Colon (tissue), 2 donors: ENCODE results near the gene IL17RE.
"Not testable (repeated sequence)": the region's sequence is repeated elsewhere in the genome, so short reads cannot be mapped to it uniquely, and the experiment has no call there.

ENCODE experiments used
- FAIRE-seq: peaks from 2 replicates; lab custom pipeline; 2012; peaks lifted over from hg19 to GRCh38; lab: Jason Lieb, UNC
- donor health status: control.
- donor health status: control.

The IL17RE gene

GRCh38 chr3:9935966-9936510, 33.4 kb downstream of the IL17RE start:
- no peak for FAIRE-seq

GRCh38 chr3:9937486-9938238, 35.0 kb downstream of the IL17RE start:
- no peak for FAIRE-seq

GRCh38 chr3:9938966-9939365, 36.3 kb downstream of the IL17RE start:
- no peak for FAIRE-seq

- FAIRE-seq = not testable (repeated sequence)
Observed at GRCh38 chr3:9939906-9940305, 37.3 kb downstream of the IL17RE start.

DNA sequence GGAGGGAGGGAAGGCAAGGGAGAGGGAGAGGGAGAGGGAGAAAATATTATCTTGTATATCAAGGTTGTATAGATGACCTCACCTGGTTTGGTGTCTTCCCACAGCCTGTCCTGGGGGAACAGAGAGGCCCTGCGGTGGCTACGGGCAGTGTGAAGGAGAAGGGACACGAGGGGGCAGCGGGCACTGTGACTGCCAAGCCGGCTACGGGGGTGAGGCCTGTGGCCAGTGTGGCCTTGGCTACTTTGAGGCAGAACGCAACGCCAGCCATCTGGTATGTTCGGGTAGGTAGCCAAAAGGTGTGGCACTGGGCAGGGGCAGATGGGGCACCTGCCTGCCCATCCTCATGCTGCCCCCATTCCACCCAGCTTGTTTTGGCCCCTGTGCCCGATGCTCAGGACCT, 38.1 kb downstream of the IL17RE start:
- FAIRE-seq = no peak

GRCh38 chr3:9942164-9942563, 39.5 kb downstream of the IL17RE start:
- FAIRE-seq = no peak

DNA sequence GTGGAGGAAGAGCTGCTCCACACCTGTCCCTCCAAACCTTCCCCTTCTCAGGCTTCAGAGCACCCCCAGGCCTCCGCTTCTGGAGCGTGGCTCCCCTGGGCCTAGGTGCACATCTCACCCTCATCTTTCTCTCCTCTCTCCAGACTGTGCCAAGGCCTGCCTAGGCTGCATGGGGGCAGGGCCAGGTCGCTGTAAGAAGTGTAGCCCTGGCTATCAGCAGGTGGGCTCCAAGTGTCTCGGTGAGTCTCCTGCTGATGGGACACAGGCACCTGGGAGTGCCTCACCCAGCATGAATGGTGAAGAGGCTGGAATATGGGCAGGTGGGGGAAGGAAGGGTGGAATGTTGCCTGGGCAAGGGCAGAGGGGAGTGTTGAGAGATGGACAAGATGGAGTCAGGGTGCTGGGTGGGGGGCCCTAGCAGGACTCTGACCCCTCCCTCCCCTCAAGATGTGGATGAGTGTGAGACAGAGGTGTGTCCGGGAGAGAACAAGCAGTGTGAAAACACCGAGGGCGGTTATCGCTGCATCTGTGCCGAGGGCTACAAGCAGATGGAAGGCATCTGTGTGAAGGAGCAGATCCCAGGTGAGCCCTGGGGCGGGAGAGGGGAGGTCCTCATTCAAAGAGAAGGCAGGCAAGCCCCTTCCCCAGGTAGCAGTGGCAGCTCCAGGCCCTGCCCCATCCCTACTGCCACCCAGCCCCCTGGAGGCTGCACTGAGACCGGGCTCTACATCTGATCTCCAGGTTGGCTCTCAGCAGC, 40.5 kb downstream of the IL17RE start:
- FAIRE-seq = no peak

DNA sequence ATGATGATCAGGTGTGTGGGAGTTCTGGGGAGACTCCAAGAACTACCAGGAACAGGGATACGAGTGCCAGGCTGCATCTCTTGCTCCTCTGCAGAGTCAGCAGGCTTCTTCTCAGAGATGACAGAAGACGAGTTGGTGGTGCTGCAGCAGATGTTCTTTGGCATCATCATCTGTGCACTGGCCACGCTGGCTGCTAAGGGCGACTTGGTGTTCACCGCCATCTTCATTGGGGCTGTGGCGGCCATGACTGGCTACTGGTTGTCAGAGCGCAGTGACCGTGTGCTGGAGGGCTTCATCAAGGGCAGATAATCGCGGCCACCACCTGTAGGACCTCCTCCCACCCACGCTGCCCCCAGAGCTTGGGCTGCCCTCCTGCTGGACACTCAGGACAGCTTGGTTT, 41.6 kb downstream of the IL17RE start:
- no peak for FAIRE-seq

DNA sequence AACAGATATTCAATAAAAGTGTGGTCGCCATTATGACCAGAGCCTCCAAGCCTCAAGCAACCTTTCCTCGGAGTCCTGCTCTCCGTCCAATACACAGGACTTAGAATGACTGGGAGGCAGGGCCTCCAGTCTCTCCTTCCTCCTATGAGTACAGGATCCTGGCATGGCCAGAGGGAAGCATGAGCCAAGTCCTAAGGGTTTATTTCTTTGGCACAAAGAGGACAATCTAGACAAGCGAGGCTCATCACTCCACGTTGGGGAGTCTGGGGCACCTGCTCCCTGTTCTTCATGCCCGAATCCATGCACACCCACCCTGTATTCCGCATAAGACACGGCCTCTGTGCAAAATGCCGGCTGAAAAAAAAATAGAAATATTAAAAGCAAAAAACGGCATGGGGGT, 42.7 kb downstream of the IL17RE start:
- no peak for FAIRE-seq

DNA sequence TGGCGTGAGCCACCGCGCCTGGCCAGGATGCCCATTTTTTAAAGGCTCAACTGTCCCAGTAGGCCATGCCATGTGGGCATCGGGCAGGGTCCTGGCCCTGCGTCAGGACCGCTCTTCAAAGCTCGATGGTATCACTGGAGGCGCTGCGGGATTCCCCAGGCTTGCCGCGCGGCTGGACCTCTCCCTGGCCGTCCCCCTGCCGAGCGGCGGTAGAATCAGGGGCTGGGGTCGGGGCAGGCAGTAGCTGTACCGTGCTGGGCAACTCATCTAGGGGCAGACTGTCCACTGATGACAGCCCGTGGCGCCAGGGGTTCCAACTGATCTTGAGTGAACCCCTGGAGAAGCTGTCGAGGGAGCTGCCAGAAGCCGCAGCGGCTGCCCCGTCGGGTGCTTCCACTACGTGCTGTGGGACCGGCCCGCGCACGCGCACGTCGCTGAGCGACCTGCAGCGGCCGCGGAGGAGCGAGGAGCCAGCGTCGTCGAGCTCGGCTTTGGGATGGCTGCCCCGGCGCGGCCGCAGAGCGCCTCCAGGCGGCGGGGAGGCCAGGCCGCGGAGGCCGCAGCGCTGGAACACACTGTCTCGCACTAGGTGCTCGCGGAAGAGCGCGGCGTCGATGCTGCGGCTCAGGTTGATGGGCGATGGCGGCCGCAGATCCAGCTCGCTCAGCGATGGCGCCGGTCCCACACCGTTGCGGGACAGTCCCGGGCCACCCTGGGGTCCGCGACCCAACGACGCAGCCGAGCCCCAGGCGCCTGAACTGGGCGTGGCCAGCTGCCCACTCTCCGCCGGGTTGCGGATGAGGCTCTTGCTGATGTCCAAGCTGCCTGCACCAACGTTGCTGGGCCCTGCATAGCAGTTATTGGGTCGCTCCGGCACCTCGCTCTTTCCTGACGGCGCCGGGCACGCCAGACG, 43.7 kb downstream of the IL17RE start:
- FAIRE-seq = no peak

GRCh38 chr3:9947025-9947995, 44.7 kb downstream of the IL17RE start:
- no peak for FAIRE-seq

DNA sequence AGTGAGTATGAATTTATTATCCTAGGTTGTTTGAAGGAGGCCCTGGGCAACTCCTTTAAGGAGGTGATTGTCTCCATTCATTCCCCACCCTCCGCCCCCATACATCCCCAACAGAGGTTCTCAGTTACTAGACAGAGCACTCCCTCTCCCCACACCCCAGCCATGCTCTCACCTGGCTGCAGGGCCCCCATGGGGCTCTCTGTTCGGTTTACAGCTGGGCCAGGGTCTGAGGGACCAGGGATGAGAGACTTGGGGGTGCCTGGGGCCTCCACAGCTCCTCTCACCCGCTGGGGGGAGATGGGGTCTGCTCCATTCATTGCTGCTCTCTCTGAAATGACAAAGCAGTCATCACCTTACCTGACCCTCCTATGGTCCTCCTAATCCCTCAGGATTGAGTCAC, 45.9 kb downstream of the IL17RE start:
- no peak for FAIRE-seq

DNA sequence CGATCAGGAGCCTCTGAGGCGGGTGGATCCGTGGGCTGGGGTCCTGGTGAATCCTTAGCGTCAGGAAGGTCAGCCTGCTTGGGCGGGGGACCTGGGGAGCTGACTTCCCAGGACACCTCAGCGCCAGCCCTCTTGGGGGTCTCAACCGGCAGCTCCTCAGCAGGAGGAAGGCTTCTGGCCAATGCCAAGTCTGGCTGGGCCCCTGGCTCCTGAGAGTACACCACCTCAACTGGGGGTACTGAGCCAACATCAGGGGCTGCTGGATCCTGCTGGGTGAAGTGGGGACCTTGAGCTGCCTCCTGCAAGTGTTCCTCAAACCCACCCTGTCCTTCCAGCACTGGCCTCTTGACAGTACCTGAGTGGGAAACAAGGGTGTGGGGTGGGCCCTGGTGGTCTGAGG, 46.5 kb downstream of the IL17RE start:
- FAIRE-seq = no peak

GRCh38 chr3:9949626-9950025, 47.0 kb downstream of the IL17RE start:
- no peak for FAIRE-seq

DNA sequence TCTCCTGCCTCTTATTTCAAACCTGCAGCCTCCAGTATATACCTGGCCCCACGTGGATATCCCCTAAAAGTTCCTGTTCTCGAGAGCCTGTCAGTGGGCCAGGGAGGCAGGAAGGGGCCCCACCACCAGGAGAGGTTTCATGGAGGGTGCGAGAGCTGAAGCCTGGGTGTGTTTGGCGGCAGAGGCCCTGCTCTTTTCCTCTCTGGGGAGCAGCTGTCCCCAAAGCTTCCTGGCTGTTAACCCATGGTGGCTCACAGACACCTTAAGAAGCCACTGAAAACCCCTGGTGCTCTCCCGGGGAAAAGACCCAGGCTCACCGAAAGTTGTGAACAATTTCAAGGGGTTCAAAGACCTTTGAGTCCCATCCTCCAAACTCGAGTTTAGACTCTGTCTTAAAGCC, 48.5 kb downstream of the IL17RE start:
- FAIRE-seq = no peak

GRCh38 chr3:9951598-9951961, 48.9 kb downstream of the IL17RE start:
- no peak for FAIRE-seq

DNA sequence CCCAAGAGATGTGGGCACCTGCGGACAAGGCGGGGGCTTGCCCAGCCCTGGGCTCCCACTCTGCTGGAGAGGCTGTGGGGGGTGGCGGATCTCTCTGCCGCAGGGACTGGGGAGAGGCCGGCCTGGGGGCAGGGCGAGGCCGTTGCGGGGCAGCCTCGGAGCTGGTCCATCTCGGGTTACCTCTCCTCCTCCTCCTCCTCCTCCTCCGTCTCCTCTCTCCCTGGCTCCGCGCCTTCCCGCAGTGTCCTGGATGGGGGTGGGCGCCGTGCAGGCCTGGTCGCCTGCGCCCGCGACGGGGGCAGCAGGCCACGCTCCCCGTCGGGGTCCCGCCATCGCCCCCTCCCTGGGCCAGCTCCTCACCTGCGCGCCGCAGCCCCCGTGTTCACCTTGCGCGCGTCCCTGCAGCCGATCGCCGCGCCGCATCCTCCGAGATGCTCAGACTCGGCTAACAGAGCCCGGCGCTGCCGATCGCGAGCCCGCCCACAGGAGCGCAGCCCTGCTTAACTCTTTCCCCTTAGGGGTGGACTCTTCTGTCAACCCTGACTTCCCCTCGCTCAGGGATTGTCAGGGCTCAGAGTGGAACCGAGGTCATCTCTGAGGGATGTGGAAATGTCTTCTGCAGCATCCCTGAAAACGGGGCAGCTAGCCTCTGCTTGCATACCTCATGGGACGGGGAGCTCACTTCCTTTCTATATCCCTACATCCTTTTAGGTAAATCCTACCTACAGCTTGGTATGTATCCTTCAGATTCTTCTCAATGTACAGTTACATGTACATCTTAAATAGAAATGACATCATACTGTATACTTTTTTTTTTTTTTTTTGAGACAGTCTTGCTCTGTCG, 49.5 kb downstream of the IL17RE start, which contains the start of gene PRRT3:
Gene PRRT3, minus strand, starts transcription at position 447 of the 844 bp plus-strand sequence. CDS start 2,293 bp downstream, outside the sequence.
- no peak for FAIRE-seq

- no peak for FAIRE-seq
Observed at GRCh38 chr3:9955067-9955502, 52.4 kb downstream of the IL17RE start.

GRCh38 chr3:9955611-9956352, 53.1 kb downstream of the IL17RE start:
- FAIRE-seq = no peak
